ENCODE measurements around the gene AP3D1.

- TF ChIP-seq CTCF (IDR thresholded peaks at IDR 0.05): no peak
- TF ChIP-seq POLR2A (IDR thresholded peaks at IDR 0.05): no peak
- TF ChIP-seq POLR2AphosphoS5 (IDR thresholded peaks at IDR 0.05): no peak
These were observed 12.9 kb upstream of the AP3D1 start for GRCh38 chr19:2164020-2164998.
